GM21825 (cell line): ENCODE data around the gene TERF2IP.
A peak's percentile ranks its signal among the peaks of the same experiment; 100 is the strongest.

ENCODE experiments used
- ATAC-seq: cut with Tn5 transposase; IDR thresholded peaks from one replicate; pipeline ENCODE4 v1.9.1; 2021; ENCODE audit warnings: mild to moderate bottlenecking, moderate library complexity; ENCODE audit not compliant: unreplicated experiment

Gene TERF2IP, protein sequence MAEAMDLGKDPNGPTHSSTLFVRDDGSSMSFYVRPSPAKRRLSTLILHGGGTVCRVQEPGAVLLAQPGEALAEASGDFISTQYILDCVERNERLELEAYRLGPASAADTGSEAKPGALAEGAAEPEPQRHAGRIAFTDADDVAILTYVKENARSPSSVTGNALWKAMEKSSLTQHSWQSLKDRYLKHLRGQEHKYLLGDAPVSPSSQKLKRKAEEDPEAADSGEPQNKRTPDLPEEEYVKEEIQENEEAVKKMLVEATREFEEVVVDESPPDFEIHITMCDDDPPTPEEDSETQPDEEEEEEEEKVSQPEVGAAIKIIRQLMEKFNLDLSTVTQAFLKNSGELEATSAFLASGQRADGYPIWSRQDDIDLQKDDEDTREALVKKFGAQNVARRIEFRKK

DNA sequence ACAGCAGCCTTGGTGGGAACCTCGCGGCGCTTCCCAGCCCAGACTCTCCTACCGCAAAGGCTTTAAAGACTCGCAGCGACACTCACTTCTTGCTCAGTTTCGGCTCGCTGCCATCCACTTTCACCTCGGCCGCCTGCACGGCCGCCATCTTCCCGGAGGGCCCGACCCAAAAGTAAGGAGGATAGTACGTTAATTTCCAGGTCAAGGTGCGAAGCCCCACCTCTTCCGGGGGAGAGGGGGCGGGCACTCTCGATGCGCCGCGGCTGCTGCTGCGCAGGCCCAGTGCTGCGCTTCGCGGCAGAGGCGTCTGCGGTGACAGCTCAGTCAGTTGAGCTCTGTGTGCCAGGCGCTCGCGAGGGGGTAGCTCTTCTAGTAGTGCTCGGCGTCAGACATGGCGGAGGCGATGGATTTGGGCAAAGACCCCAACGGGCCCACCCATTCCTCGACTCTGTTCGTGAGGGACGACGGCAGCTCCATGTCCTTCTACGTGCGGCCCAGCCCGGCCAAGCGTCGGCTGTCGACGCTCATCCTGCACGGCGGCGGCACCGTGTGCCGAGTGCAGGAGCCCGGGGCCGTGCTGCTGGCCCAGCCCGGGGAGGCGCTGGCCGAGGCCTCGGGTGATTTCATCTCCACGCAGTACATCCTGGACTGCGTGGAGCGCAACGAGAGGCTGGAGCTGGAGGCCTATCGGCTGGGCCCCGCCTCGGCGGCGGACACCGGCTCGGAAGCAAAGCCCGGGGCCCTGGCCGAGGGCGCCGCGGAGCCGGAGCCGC lies at the start of gene TERF2IP, which contains the start of gene KARS1:
Gene TERF2IP (plus strand): TSS at position 282 of the 773 bp plus-strand sequence. CDS start 110 bp downstream, at position 392.
Gene KARS1 (minus strand): TSS at position 174 of the 773 bp plus-strand sequence. CDS start 26 bp downstream, at position 148.
- peak; percentile 83 for ATAC-seq

DNA sequence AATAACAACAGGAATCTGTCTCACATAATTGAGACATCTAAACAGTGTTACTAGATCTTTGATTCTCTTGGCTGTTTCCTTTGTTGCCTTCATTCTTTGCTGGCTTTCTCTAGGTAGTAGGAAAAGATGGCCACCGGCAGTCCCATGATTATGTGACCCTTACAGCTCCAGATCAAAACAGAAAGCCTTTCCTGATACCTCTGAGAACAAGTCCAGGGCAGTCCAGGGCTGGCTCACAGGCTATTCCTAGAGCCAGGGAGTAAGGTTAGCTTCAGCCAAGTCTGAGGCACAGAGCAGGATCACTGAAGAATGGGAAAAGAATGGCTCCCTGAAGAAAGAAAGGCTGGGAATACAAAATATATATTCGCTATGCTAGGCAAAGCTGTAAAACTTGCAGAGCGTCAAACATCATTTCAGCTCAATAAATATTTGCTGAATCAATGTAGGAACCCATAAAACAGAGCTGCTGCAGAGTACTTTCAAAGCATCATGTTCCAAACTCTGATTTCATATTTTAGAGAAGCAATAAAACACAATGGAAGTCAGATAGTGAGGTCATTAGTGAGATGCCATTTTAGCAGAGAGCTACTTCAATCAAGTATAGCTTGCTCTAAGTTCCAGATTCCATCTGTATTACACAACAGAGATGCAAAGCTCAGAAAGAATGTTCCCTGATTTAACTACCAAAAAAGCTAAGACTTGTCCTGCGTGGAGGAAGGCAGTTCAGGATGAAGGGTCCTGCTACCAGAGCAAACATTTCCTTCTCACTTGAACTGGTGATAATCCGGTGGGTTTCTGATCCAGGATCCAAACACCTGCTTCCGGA lies 47.9 kb upstream of the TERF2IP start:
- no peak for ATAC-seq

DNA sequence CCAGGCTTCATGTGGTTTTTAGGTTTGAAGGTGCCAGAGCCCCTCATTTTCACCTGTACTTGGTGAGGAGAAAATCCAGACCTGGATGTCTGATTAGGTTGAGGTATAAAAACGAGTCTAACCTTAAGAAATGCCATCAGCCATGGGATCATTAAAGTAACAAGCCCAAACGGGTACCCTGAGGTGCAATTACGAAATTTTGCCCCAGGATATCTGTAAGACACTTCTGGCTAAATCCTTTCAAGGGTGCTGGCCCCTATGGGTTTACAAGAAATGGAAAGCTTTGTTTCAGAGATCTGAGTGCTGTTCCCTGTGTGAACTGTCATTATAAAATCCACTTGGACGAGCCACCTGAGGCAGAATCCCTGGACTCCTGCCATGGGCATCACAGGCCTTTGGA lies 44.3 kb upstream of the TERF2IP start:
- ATAC-seq: no peak

DNA sequence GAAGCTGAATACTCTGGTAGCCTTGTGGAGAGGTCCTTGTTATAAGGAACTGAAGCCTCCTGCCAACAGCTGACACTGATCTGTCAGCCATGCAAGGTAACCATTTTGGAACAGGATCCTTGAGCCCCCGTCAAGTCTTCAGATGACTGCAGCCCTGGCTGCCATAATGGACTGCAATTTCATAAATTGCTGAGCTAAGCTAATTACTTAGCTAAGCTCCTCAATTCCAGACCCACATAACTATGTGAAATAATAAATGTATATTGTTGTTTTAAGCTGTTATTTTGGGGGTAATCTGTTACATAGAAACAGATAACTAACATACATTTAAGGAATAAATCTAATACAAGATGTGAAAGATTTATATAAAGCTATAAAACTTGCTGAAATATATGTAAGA lies 41.1 kb upstream of the TERF2IP start:
- no peak for ATAC-seq

DNA sequence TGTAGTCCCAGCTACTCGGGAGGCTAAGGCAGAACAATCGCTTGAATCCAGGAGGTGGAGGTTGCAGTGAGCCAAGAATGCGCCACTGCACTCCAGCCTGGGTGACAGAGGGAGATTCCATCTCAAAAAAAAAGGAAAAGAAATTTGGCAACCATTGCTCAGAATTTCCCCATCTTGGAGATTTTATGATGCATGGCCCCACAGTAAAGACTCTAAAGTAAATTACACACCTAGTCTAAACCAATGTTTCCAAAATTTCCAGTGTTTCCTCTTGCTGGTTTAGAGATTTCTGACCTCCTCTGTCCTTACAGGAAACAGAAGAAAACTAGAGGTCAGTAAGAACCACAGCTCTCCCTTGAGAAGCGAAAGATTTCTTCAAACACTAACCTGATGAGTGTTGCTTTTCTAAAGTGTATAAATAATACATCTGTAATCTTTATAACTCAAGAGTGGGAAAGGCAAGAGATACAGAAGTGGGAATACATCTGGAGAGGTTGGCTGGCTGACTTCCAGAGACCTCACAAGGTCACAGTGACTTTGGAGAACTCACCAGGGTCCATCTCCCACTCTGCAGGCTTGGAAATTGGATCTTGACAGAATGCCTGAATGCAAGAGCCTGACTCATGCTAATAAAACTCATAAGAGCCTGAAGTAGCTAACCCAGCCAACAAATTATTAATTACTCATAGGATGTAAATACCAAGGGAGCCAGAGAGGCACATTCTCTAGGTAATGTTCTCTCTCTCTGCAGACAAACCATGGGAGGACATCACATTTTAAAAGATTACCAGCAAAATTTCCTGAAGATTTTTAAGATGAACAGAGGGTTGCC lies 33.3 kb upstream of the TERF2IP start:
- no peak for ATAC-seq

DNA sequence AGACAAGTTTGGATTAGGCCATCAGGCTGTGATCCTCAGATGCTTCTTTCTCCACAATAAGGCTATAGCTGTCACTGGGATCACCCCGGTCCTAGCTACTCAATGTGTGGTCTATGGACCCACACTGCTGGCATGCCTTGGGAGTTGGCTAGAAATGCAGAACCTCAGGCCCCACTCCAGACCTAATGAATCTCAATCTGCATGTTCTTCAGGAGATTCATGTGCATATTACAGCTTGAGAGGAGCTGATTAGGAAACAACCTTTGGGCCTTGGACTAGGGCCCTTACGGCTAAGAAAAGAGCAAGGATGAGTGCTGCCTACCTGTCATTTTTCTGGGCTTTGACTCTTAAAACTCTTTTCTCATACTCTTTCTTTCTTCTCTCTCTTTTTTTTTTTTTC lies 32.0 kb upstream of the TERF2IP start:
- no peak for ATAC-seq

DNA sequence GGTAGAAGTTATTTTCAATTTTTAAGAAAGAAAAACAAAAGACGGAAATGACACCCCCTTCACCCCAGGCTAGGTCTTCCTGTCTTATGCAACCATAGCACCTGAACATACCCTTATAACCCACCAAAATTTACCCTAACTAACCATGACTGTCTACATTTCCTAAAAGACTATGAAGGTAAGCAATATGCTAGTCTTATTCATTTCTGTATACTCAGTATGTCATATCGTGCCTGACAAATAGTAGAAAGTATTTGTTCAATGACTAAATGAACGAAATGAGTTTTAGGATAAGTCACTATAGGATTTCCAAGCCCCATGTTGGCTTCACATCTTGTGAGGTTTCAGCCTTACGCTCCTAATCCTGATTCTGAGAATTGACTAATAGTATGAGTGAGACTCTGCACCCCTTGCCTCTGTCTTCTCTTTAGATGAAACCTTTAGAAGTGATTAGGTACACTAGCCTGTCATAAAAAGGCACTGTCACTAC lies 31.0 kb upstream of the TERF2IP start:
- no peak for ATAC-seq

DNA sequence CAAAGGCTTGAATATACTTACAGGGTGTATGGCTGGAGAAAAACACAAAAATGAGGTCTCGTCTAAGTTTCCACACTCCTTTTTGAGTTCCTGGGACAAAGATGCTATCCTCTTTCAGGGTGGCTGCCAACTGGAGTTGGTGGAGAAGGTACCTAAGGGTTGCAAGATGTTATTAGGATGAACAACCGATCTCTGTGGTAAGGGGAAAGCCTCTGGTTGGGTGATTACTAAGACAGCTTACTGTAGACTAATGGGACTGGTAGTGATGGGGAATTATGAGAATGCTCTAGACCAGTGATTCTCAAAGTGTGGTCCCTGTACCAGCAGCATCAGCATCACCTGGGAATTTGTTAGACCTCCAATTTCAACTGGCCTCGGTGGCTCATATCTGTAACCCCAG lies 30.5 kb upstream of the TERF2IP start:
- ATAC-seq: no peak

DNA sequence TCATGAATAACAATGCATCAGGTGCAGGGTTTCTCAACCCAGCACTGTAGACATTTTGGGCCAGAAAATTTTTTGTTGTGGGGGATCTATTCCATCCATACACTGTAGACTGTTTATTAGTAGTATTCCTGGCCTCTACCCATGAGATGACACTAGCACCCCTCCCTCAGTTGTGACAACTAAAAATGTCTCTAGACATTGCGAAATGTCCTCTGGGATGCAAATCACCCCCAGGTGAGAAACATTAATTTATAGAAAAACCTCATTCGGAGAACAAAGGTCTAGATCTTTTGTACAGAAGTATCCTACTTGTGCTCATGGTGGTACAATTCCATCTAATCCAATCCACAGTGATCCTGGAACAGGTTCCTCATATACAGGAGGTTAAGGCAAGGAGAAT lies 28.8 kb upstream of the TERF2IP start:
- ATAC-seq: no peak

DNA sequence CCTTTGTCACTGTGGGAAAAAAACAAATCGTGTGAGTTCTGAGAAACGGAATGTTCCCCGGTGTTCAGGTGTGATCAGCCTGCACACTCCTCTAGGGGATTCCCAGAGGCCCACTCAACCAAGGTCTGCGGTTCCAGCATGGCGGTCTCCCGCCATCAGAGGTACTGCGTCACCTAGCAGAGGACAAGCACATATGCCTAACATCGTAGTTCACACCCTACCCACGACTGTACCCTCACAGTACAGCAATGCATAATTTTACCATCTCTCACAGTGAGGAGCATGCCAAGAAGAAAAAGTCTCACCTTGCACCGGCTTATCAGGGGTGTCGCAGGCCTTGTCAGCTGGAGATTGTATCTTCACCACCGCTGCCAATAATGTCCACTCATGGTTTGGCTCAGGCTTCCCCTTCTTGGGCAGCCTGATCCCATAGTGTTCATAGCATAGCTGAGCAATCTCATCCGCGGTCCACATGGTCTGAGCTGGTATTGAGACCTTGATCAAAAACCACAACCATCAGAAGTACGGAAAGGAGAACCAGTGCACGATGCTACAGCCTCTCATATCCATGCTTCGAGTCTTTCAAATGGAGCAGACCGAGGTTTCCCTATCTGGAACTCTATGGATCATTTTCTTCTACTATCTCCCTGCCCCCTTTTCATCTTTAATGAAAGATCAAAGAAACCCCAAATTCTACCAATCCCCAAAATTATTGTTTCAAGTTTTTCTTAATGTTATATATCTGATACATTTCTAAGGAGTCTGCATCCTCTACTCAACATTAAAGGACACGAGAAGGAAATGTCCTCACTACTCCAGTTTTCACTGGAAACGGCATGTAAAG lies 27.0 kb upstream of the TERF2IP start:
- ATAC-seq: no peak

DNA sequence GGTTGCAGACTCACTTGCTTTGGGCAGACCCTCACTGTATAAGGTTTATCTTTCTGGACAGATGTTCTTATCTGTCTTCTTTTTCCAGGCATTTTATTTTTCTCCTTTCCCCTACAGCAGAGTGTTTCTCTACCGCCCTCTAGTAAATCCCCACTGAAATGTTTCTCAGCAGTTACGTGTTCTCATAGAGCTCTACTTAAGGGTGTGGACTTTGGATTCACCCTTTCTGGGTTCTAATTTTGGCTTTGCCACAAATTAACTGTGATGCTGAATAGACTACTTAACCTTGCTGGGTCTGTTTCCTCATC lies 26.4 kb upstream of the TERF2IP start:
- ATAC-seq: no peak

DNA sequence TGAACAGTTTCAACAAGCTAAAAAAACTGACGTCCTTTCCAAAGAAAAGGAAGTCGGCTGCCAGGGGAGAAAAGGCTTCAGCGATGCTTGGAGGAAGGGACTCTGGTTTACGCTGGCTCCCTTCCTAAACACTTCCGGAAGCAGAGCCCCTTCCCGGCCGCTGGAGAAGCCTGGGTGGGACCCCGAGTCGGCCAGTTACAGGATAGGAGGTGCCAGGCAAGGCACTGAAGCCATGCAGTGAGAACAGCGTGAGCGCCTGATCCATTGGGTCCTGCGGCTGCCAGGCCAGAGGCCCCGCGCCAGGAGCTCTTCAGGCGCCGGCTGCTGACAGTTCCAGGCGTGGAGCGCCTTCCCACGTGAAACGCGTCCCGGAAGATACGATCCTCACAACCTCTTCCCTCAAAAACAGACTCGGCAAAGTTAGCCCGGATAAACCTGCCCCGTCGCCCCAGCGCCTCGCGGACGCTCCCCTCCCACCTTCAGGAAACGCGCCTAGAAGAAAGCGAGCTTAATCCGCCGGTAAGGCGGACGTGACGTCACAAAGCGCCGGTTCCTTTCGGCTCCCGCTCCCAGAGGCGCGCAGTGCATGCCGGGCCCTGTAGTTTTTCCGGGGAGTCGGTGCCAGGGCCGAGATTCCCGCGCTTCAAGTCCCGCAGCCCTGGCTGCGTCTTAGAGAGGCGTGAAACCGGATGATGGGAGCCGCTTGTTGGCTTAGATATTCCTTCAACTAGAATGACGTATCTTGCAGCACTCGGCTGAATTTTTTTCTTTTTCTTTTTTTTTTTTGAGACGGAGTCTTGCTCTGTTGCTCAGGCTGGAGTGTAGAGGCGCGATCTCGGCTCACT lies 24.6 kb upstream of the TERF2IP start, which contains the start of gene ADAT1:
Gene ADAT1 (minus strand): TSS at position 521 of the 845 bp plus-strand sequence. CDS start 2,482 bp downstream, outside the sequence.
- ATAC-seq: peak; percentile 97

DNA sequence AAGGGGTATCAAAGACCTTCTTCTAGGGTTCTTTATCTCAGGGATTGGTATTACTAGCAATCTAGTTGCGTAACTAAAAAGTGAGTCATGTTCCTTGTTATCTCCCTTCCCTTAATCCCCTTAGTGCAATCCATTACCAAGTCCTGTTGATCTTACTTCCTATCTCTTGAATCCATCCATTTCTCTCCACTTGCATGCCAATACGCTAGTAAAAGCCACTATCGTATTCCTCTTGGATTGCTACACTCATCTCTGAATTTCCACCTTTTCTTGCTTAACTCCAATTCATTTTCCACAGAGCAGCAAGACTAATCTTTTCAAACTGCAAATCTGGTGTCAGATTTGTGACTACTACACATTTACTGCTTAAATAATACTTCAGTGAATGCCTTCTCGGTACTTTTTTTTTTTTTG lies 22.6 kb upstream of the TERF2IP start:
- no peak for ATAC-seq

DNA sequence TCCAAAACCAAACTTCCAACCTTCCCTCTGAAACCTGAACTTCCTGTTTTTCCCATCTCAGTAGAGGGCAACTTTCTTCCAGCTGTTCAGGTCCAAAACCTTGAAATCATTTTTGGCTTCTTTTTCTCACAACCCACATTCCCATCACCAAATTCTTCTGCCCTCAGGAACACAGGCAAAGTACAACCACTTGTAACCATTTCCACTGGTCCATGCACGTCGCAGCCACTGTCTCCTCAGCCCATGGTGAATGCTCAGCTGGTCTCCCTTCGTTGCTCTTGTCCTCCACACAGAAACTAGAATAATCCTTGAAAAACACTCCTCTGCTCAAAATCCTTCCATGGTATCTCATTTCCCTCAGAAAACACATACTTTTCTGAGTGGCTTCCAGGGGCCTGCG lies 20.8 kb upstream of the TERF2IP start:
- ATAC-seq: no peak

DNA sequence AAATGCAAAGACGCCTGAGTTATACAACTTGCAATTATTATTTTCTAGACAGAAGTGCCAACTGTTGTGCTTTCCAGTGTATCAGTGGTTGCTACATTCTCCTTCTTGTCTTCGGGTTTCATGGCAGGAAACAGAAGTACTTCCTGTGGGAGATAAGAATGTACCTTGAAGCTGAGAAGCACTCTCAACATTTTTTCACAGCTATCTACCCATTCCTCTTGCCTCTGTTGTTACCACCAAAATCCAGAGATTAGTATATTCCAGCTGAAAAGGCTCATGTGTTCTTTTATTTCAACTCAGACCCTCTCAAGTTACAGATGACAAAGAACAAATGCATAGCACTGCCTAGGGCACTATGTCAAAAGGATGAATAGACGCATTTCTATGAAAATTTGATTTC lies 19.7 kb upstream of the TERF2IP start:
- no peak for ATAC-seq

DNA sequence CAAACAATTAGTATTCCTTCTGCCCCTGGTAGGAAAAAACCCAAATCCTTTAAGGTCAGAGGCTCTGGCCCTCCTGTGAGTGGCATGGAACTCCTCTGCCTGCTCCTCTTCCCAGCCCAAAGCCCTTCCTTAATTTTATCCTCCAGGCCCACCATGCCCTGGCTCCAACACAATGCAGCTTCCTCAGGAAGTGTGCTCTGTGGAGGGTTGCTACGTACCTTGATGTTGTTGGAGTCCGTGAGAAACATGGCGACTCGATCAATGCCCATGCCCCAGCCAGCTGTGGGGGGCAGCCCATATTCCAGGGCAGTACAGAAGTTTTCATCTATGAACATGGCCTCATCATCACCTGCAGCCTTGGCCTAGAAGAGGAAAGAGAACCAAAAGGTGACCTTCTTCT lies 19.2 kb upstream of the TERF2IP start:
- no peak for ATAC-seq

DNA sequence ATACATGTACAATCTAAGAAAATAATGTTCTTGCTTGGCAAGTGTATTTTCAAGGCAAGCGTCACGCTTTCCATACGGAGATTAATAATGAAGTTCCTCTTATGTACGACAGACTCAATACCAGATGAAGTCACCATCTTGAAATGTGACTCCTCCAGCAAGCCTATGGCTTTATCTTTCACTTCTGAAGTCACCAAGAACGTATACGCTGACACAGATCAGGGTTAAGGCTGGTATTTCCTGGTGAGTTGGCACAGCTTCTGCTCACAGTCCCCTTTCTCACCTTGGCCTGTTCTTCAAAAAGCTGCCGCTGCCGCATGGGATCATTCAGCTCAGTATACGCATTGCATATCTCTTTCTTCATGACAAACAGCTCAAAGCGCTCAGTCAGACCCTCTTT lies 18.4 kb upstream of the TERF2IP start:
- no peak for ATAC-seq

DNA sequence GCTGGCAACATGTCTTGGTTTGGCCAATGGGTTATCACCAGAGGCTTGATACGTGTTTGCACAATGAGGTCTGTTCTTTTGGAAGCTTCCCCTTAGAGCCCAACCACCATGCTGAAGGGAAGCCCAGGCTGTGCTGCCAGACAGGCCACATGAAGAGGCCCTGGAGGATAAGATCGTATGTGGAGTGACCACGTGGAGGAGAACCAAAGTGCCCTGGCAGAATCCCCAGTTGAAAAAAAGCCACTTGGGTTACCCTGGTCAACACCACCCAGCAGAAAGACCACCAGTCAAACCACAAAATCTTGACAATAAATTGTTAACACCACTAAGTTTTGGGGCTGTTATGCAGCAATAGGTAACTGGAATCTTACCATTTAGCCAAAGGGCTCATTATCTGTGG lies 17.5 kb upstream of the TERF2IP start:
- ATAC-seq: no peak
